DOHH2 (cell line): ENCODE results near the gene PAQR5.
A peak's percentile ranks its signal among the peaks of the same experiment; 100 is the strongest.

Experiments used
- H3F3A ChIP-seq: fragments of 200-600 bp; sonication (generic), shearing (Covaris generic); 2 replicates; pipeline ENCODE4 v1.6.0; 2016; ENCODE audit warnings: antibody characterized with exemption, mild to moderate bottlenecking; ENCODE audit not compliant: control insufficient read depth, insufficient read depth
- H3K27ac ChIP-seq: fragments of 200-600 bp; sonication (generic); 2 replicates; pipeline ENCODE4 v1.5.1; 2014; ENCODE audit warnings: low read depth, mild to moderate bottlenecking, low read length, moderate library complexity
- H3K27me3 ChIP-seq: fragments of 200-600 bp; sonication (generic); 2 replicates; pipeline ENCODE4 v1.6.1; 2014; ENCODE audit warnings: mild to moderate bottlenecking, low read length, mixed read lengths; ENCODE audit not compliant: control insufficient read depth
- H3K36me3 ChIP-seq: fragments of 200-600 bp; sonication (generic); 2 replicates; pipeline ENCODE4 v1.6.1; 2014; ENCODE audit warnings: mild to moderate bottlenecking, low read length, moderate library complexity, mixed read lengths; ENCODE audit not compliant: control insufficient read depth
- H3K4me1 ChIP-seq: fragments of 200-600 bp; sonication (generic); 2 replicates; pipeline ENCODE4 v1.6.1; 2014; ENCODE audit warnings: mild to moderate bottlenecking, low read length, mixed read lengths; ENCODE audit not compliant: control insufficient read depth
- H3K4me2 ChIP-seq: fragments of 200-600 bp; sonication (generic); 2 replicates; pipeline ENCODE4 v1.6.0; 2014; ENCODE audit warnings: mild to moderate bottlenecking, low read length, moderate library complexity
- H3K4me3 ChIP-seq: fragments of 200-600 bp; sonication (generic); 2 replicates; pipeline ENCODE4 v1.5.1; 2014; ENCODE audit warnings: mild to moderate bottlenecking, low read length, mixed read lengths
- H3K79me2 ChIP-seq: fragments of 200-600 bp; sonication (generic); 2 replicates; pipeline ENCODE4 v1.6.1; 2014; ENCODE audit warnings: mild to moderate bottlenecking, low read length, mixed read lengths; ENCODE audit not compliant: control insufficient read depth
- H3K9me2 ChIP-seq: fragments of 200-600 bp; sonication (generic); replicated peaks from 2 replicates; pipeline ENCODE4 v1.6.1; 2014; ENCODE audit warnings: mild to moderate bottlenecking, low read length, mixed read lengths; ENCODE audit not compliant: control insufficient read depth
- H3K9me3 ChIP-seq: fragments of 200-600 bp; sonication (generic); 2 replicates; pipeline ENCODE4 v1.6.1; 2014; ENCODE audit warnings: antibody characterized with exemption, low read length, mixed read lengths; ENCODE audit not compliant: control insufficient read depth, insufficient read depth
- H4K20me1 ChIP-seq: fragments of 200-600 bp; sonication (generic); 2 replicates; pipeline ENCODE4 v1.6.0; 2014; ENCODE audit warnings: low read depth, mild to moderate bottlenecking, antibody characterized with exemption, low read length, moderate library complexity; ENCODE audit not compliant: control insufficient read depth, insufficient read depth
- EZH2phosphoT487 ChIP-seq: fragments of 200-600 bp; sonication (generic); IDR thresholded peaks from 2 replicates; pipeline ENCODE4 v1.6.1; 2017; ENCODE audit warnings: borderline replicate concordance, mild to moderate bottlenecking, antibody characterized with exemption, low read length, moderate library complexity, mixed read lengths
- TF ChIP-seq, protein P1 (sequence below): fragments of 200-600 bp; sonication (generic); IDR thresholded peaks from one replicate; pipeline ENCODE4 v1.5.1; 2014; ENCODE audit warnings: antibody characterized with exemption, mild to moderate bottlenecking, low read depth, low read length; ENCODE audit not compliant: poor library complexity, severe bottlenecking

Gene PAQR5

DNA sequence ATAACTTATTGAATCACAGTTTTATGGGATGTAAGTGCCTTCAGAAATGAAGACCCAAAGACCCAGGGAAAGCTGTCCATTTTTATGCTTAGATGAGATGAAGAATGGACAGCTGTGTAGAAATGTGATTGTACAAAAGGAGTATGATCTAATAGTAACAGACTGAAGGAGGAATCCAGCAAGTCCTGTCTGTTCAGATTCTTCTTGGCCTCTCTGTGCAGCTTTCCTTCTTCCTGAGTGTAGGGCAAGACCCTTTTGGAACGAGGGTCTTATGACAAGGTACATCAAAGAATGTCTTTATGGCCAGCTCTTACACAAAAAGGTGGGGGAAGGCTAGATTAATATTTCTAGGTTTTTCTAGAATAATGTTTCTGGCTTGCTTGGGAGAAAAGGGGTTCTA, 114.0 kb downstream of the PAQR5 start:
- Histone ChIP-seq H3K4me1 (peaks cover 19% of the 10 kb centered on the region), H4K20me1 (no peaks in the 10 kb centered on the region; the same call in 1 of the 2 replicates), H3K4me3 (no peak overlapping the region), H3K9me3 (no peaks in the 10 kb centered on the region), H3K9me2 (no peaks in the 10 kb centered on the region), H3K79me2 (peaks cover 34% of the 10 kb centered on the region), H3K27me3 (no peaks in the 10 kb centered on the region), H3K4me2 (no peak overlapping the region), H3F3A (no peaks in the 10 kb centered on the region), H3K36me3 (peaks cover 24% of the 10 kb centered on the region), H3K27ac (no peak overlapping the region)
- TF ChIP-seq EZH2phosphoT487: no peak
- TF ChIP-seq, protein P1, sequence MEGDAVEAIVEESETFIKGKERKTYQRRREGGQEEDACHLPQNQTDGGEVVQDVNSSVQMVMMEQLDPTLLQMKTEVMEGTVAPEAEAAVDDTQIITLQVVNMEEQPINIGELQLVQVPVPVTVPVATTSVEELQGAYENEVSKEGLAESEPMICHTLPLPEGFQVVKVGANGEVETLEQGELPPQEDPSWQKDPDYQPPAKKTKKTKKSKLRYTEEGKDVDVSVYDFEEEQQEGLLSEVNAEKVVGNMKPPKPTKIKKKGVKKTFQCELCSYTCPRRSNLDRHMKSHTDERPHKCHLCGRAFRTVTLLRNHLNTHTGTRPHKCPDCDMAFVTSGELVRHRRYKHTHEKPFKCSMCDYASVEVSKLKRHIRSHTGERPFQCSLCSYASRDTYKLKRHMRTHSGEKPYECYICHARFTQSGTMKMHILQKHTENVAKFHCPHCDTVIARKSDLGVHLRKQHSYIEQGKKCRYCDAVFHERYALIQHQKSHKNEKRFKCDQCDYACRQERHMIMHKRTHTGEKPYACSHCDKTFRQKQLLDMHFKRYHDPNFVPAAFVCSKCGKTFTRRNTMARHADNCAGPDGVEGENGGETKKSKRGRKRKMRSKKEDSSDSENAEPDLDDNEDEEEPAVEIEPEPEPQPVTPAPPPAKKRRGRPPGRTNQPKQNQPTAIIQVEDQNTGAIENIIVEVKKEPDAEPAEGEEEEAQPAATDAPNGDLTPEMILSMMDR: no peak

DNA sequence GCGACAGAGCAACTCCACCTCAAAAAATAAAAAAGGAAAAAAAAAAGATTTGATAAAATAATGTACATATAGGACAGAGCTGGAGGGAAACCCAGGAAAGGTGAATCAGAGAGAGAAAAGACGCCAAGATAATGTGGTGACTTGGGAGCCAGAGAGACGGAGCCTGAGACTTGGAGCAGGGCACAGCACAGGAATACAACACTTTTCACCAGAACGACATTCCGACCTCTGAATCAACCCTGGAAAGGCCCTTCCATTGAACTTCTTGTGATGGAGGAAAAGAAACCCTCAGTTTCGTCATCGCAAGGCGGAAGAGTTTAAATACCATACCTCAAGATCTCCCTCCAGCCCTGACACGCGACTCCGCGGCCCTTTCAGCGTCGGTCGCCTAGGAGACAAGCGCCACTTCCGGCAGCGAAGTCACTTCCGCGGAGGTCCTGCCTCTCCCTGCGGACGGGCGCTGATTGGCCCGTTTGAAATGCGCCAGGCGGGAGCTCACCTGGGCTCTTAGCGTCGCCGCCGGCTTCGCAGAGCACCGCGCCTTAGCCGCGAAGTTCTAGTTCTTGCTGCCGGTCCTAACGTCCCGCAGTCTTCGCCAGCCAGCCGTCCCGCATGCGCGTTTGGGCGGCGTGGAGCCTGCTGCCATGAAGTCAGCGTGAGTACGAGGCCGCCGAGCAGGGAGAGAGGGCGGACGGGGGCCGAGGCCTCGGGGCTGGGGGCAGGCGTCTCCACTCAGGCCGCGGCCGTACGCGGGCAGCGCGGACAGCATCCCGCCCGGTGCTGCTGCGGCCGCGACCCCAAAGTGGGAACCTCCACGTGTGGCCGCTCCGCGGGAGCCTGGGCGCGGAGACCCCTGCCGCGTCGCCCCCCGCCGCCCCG, 115.3 kb downstream of the PAQR5 start, which contains the start of gene KIF23:
KIF23 (plus strand) TSS at position 528 of the 879 bp plus-strand sequence; CDS start at position 645, 117 bp downstream.
- H3K36me3 ChIP-seq: peaks cover 38% of the 10 kb centered on the region
- peak within 1 kb of the TSS; percentile 56 for H3K27ac ChIP-seq
- TF ChIP-seq, protein P1: no peak
- no peak for TF ChIP-seq EZH2phosphoT487

DNA sequence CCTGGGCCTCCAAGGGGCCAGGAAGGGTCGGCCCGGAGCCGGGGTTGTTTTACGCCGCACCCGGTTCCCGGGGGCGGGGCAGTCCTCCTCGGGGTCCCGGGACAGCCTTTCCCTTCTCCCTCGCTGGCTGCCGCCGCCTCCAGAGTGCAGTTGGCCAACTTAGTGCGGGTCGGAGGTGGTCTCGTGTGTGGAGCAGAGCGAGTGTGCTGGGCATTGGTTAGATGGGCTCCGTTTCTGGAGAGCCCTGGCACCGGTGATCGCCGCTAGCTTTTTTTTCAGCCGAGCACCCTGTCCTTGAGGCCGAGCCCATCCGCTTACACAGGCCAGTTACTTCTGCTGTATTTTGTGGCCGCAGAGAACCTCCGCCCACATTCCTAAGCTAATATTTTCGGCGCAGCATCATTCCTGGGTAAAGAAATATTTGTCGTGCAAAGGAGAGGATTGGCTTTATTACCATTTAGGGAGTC, 116.0 kb downstream of the PAQR5 start:
- Histone ChIP-seq H3K9me2 (no peaks in the 10 kb centered on the region), H3K4me1 (peaks cover 19% of the 10 kb centered on the region), H4K20me1 (no peaks in the 10 kb centered on the region; the same call in 1 of the 2 replicates), H3F3A (no peaks in the 10 kb centered on the region), H3K4me2 (peak overlapping the region; percentile 93), H3K27me3 (no peaks in the 10 kb centered on the region), H3K27ac (peak overlapping the region; percentile 56), H3K36me3 (peaks cover 44% of the 10 kb centered on the region), H3K4me3 (peak overlapping the region; percentile 94), H3K9me3 (no peaks in the 10 kb centered on the region), H3K79me2 (peaks cover 51% of the 10 kb centered on the region)
- TF ChIP-seq, protein P1: no peak
- TF ChIP-seq EZH2phosphoT487: no peak

More for the DNA sequence above, 115.3 kb downstream of the PAQR5 start, which contains the start of gene KIF23:
- Histone ChIP-seq H3F3A (no peaks in the 10 kb centered on the region), H3K9me2 (no peaks in the 10 kb centered on the region), H3K27me3 (no peaks in the 10 kb centered on the region), H3K4me1 (peaks cover 19% of the 10 kb centered on the region), H3K4me3 (peak within 1 kb of the TSS; percentile 94), H3K9me3 (no peaks in the 10 kb centered on the region), H4K20me1 (no peaks in the 10 kb centered on the region; the same call in 1 of the 2 replicates), H3K4me2 (peak within 1 kb of the TSS; percentile 93), H3K79me2 (peaks cover 45% of the 10 kb centered on the region)
